H1 (cell line): ENCODE results near the gene EEF1AKMT1. TPM values are rescaled to one million over a fixed set of nuclear protein-coding genes. Genes with fewer than 3 reads are reported as not detected.

Experiments
- CTCF ChIA-PET: fragments of 300-600 bp; sonication (Branson Sonifier 250); formaldehyde crosslinking; loops from one replicate; lab custom pipeline; 2021; ENCODE audit not compliant: partially characterized antibody; lab: Charles Lee
- POLR2A ChIA-PET: fragments of 300-600 bp; sonication (Branson Sonifier 250); formaldehyde crosslinking; loops from one replicate; lab custom pipeline; 2021; ENCODE audit warnings: inconsistent platforms; ENCODE audit not compliant: partially characterized antibody; lab: Charles Lee
- DNase-seq, 2 experiments: peaks; one replicate each; pipeline versions ENCODE4 v3.0.0 to v3.0.0-alpha.2; 2010 to 2022; ENCODE audit warnings: low spot score in 2 of 2, low read depth in 1 of 2, mixed read lengths in 1 of 2
- FAIRE-seq: peaks from 2 replicates; lab custom pipeline; 2011; peaks lifted over from hg19 to GRCh38; lab: Jason Lieb, UNC
- H2AFZ ChIP-seq: 2 replicates; pipeline ENCODE4 v1.8.1; 2012; ENCODE audit warnings: low read length, inconsistent platforms
- H2AK5ac ChIP-seq: 2 replicates; pipeline ENCODE4 v1.6.1; 2013; ENCODE audit warnings: low read depth, low read length
- H2BK120ac ChIP-seq: replicated peaks from 2 replicates; pipeline ENCODE3; 2013; ENCODE audit warnings: low read depth, low read length, inconsistent platforms
- H2BK12ac ChIP-seq: 2 replicates; pipeline ENCODE4 v1.6.1; 2013; ENCODE audit warnings: low read depth, low read length
- H2BK15ac ChIP-seq: 2 replicates; pipeline ENCODE4 v1.6.1; 2013; ENCODE audit warnings: low read length
- H2BK20ac ChIP-seq: 2 replicates; pipeline ENCODE4 v1.6.1; 2013; ENCODE audit warnings: low read length
- H2BK5ac ChIP-seq: 2 replicates; pipeline ENCODE4 v1.6.1; 2013; ENCODE audit warnings: low read depth, low read length
- H3K14ac ChIP-seq: 2 replicates; pipeline ENCODE4 v1.6.1; 2013; ENCODE audit warnings: inconsistent platforms; ENCODE audit not compliant: insufficient read length
- H3K18ac ChIP-seq: 2 replicates; pipeline ENCODE4 v1.6.1; 2013; ENCODE audit warnings: low read length; ENCODE audit errors: extremely low read depth
- H3K23ac ChIP-seq: 2 replicates; pipeline ENCODE4 v1.6.1; 2013; ENCODE audit warnings: inconsistent platforms; ENCODE audit not compliant: insufficient read length
- H3K23me2 ChIP-seq: 2 replicates; pipeline ENCODE4 v1.6.1; 2013; ENCODE audit warnings: low read depth, low read length
- H3K27ac ChIP-seq: 2 replicates; pipeline ENCODE4 v1.6.1; 2011; ENCODE audit warnings: low read depth, low read length, inconsistent platforms
- H3K27me3 ChIP-seq, 4 experiments: replicated peaks in 1 of 4; 1 replicate in 1 of 4; 2 replicates in 3 of 4; pipeline versions ENCODE4 v1.6.1 to v1.8.1; 2011 to 2013; ENCODE audit warnings: low read length in 3 of 4, mild to moderate bottlenecking in 3 of 4, inconsistent platforms in 2 of 4, mixed read lengths in 2 of 4, moderate library complexity in 1 of 4; ENCODE audit not compliant: control insufficient read depth in 3 of 4, insufficient read depth in 3 of 4; ENCODE audit errors: extremely low read depth in 1 of 4
- H3K36me3 ChIP-seq, 4 experiments: 2 replicates each; pipeline versions ENCODE4 v1.6.1 to v1.8.1; 2011 to 2013; ENCODE audit warnings: mild to moderate bottlenecking in 4 of 4, low read length in 3 of 4, moderate library complexity in 2 of 4, control low read depth in 1 of 4, inconsistent platforms in 1 of 4; ENCODE audit not compliant: insufficient read depth in 4 of 4, control insufficient read depth in 2 of 4
- H3K4ac ChIP-seq: replicated peaks from 2 replicates; pipeline ENCODE3; 2013; ENCODE audit warnings: low read length, low read depth, mixed read lengths, inconsistent platforms; ENCODE audit not compliant: insufficient read length
- H3K4me1 ChIP-seq, 4 experiments: replicated peaks in 1 of 4; 1 replicate in 1 of 4; 2 replicates in 3 of 4; pipeline versions ENCODE4 v1.6.1 to v1.8.1; 2011 to 2013; ENCODE audit warnings: low read length in 3 of 4, inconsistent platforms in 2 of 4, mixed read lengths in 1 of 4; ENCODE audit not compliant: insufficient read depth in 4 of 4, control insufficient read depth in 3 of 4
- H3K4me2 ChIP-seq, 2 experiments: 2 replicates each; pipeline versions ENCODE4 v1.6.1 to v1.8.1; 2011 to 2013; ENCODE audit warnings: low read depth in 2 of 2, low read length in 2 of 2, control low read depth in 1 of 2, inconsistent platforms in 1 of 2, mild to moderate bottlenecking in 1 of 2; ENCODE audit not compliant: insufficient read depth in 1 of 2
- H3K4me3 ChIP-seq, 4 experiments: fragments of 200-600, 300-600 bp in 1 of 4; sonication (generic), shearing (Covaris generic), sonication (Bioruptor Twin) in 1 of 4; 2 replicates each; pipeline versions ENCODE4 v1.5.1 to v1.8.1; 2011 to 2016; ENCODE audit warnings: low read length in 4 of 4, low read depth in 3 of 4, control low read depth in 2 of 4, inconsistent platforms in 2 of 4, mild to moderate bottlenecking in 2 of 4, mixed read lengths in 1 of 4, moderate library complexity in 1 of 4; ENCODE audit not compliant: insufficient read depth in 2 of 4; ENCODE audit errors: extremely low read depth in 1 of 4
- H3K56ac ChIP-seq: replicated peaks from 2 replicates; pipeline ENCODE3; 2013; ENCODE audit warnings: low read depth, mild to moderate bottlenecking, mixed read lengths, low read length, inconsistent platforms; ENCODE audit not compliant: insufficient read length
- H3K79me1 ChIP-seq: 2 replicates; pipeline ENCODE4 v1.6.1; 2013; ENCODE audit warnings: low read depth, low read length, control low read depth
- H3K79me2 ChIP-seq, 2 experiments: 2 replicates each; pipeline versions ENCODE4 v1.6.1 to v1.8.1; 2012 to 2013; ENCODE audit warnings: low read length in 2 of 2, mild to moderate bottlenecking in 2 of 2, inconsistent platforms in 1 of 2; ENCODE audit not compliant: insufficient read depth in 2 of 2, control insufficient read depth in 1 of 2
- H3K9ac ChIP-seq, 4 experiments: replicated peaks in 1 of 4; 1 replicate in 1 of 4; 2 replicates in 3 of 4; pipeline versions ENCODE4 v1.6.1 to v1.8.1; 2011 to 2013; ENCODE audit warnings: low read depth in 3 of 4, low read length in 3 of 4, control low read depth in 2 of 4, mild to moderate bottlenecking in 2 of 4, moderate library complexity in 2 of 4, inconsistent platforms in 1 of 4; ENCODE audit errors: extremely low read depth in 1 of 4
- H3K9me3 ChIP-seq, 2 experiments: 2 replicates each; pipeline versions ENCODE4 v1.6.1 to v1.8.1; 2012 to 2013; ENCODE audit warnings: mild to moderate bottlenecking in 2 of 2, moderate library complexity in 2 of 2, control low read depth in 1 of 2, inconsistent platforms in 1 of 2, low read depth in 1 of 2, low read length in 1 of 2, mixed read lengths in 1 of 2; ENCODE audit not compliant: insufficient read depth in 2 of 2
- H4K20me1 ChIP-seq, 2 experiments: replicated peaks in 1 of 2; 2 replicates each; pipeline versions ENCODE3 to v1.8.1; 2011 to 2013; ENCODE audit warnings: inconsistent platforms in 2 of 2, low read length in 2 of 2, mild to moderate bottlenecking in 1 of 2; ENCODE audit not compliant: insufficient read depth in 2 of 2, control insufficient read depth in 1 of 2
- H4K5ac ChIP-seq: 2 replicates; pipeline ENCODE4 v1.6.1; 2013; ENCODE audit warnings: low read length, low read depth, mixed read lengths, inconsistent platforms; ENCODE audit not compliant: insufficient read length
- H4K8ac ChIP-seq: 2 replicates; pipeline ENCODE4 v1.8.0; 2013; ENCODE audit warnings: mild to moderate bottlenecking, moderate library complexity, low read length, inconsistent platforms; ENCODE audit not compliant: insufficient read depth; ENCODE audit errors: extremely low read depth
- H4K91ac ChIP-seq: replicated peaks from 2 replicates; pipeline ENCODE3; 2013; ENCODE audit warnings: low read length, mixed read lengths, inconsistent platforms; ENCODE audit not compliant: insufficient read length
- BACH1 ChIP-seq: IDR thresholded peaks from 2 replicates; pipeline ENCODE4 v1.6.1; 2012; ENCODE audit warnings: low read length, improper control_type of control experiment
- CREB1 ChIP-seq: IDR thresholded peaks from 2 replicates; pipeline ENCODE4 v1.6.1; 2012; ENCODE audit warnings: inconsistent platforms
- HDAC6 ChIP-seq: IDR thresholded peaks from one replicate; pipeline ENCODE4 v1.7.1; 2012; ENCODE audit warnings: low read depth, mild to moderate bottlenecking, inconsistent platforms, low read length, moderate library complexity
- POLR2A ChIP-seq, 2 experiments: IDR thresholded peaks; 1 replicate in 1 of 2; 2 replicates in 1 of 2; pipeline ENCODE4 v1.6.1; 2011; ENCODE audit warnings: low read depth in 2 of 2, low read length in 2 of 2, mild to moderate bottlenecking in 2 of 2; ENCODE audit errors: control extremely low read depth in 1 of 2
- POLR2AphosphoS5 ChIP-seq: IDR thresholded peaks from 2 replicates; pipeline ENCODE4 v1.6.1; 2011; ENCODE audit warnings: low read depth, low read length
- SIRT6 ChIP-seq: IDR thresholded peaks from one replicate; pipeline ENCODE4 v1.7.1; 2012; ENCODE audit warnings: low read length, inconsistent platforms
- ZNF274 ChIP-seq: IDR thresholded peaks from 2 replicates; pipeline ENCODE4 v1.7.0; 2012; ENCODE audit warnings: low read length, borderline replicate concordance; ENCODE audit errors: extremely low read depth
- WGBS, 2 experiments: shearing (Covaris generic) in 1 of 2; methylation state at CpG; one replicate each; pipeline versions ENCODE4 v1.1.6 to v1.1.7; 2013 to 2015; ENCODE audit warnings: low lambda C conversion rate in 2 of 2, mixed read lengths in 2 of 2, inconsistent platforms in 1 of 2, low coverage in 1 of 2, missing lambda C conversion rate in 1 of 2; ENCODE audit not compliant: insufficient replicate concordance in 2 of 2, insufficient coverage in 1 of 2, insufficient read length in 1 of 2; ENCODE audit errors: extremely low coverage in 1 of 2, missing lambda C conversion rate in 1 of 2; 5-methylcytosine and 5-hydroxymethylcytosine counted together
- polyA plus RNA-seq, 7 experiments: library from polyadenylated mRNA; depleted of rRNA in 3 of 7; stranded (reverse) in 5 of 7; unstranded in 2 of 7; fragments of >200 nt in 5 of 7; fragments of 200-250 nt in 2 of 7; gene quantifications; 1 replicate in 5 of 7; 2 replicates in 1 of 7; 4 replicates in 1 of 7; pipeline versions ENCODE4 v1.2.1 to v1.2.3, GENCODE V29; 2011 to 2013; ENCODE audit warnings: missing spikeins in 2 of 7, mixed read lengths in 2 of 7
- total RNA-seq: library from RNA; stranded (reverse); fragmentation: NEBNext Ultra II Directional; extraction: Animal tissue kit (Norgen Biotek cat#: 25700); gene quantifications from 2 replicates; pipeline ENCODE4 v1.2.1, GENCODE V29; 2021
- TF ChIP-seq, protein P1 (sequence below), 3 experiments: IDR thresholded peaks; 1 replicate in 2 of 3; 2 replicates in 1 of 3; pipeline versions ENCODE4 v1.5.1 to v1.6.1; 2011; ENCODE audit warnings: low read length in 3 of 3, mild to moderate bottlenecking in 3 of 3, inconsistent platforms in 2 of 3, low read depth in 1 of 3, moderate library complexity in 1 of 3; ENCODE audit not compliant: insufficient read depth in 1 of 3; ENCODE audit errors: control extremely low read depth in 1 of 3
- TF ChIP-seq, protein P2 (sequence below): IDR thresholded peaks from 2 replicates; pipeline ENCODE4 v1.6.1; 2012; ENCODE audit warnings: inconsistent platforms
- TF ChIP-seq, protein P3 (sequence below): IDR thresholded peaks from 2 replicates; pipeline ENCODE4 v1.6.1; 2011; ENCODE audit warnings: low read length, improper control_type of control experiment

EEF1AKMT1 gene
- total and polyA plus RNA-seq, 2 of the 8 experiments (the other 6 are each of a cell fraction or from before 2014, with no cell fraction given) = 3.1 to 4.1 TPM

DNA sequence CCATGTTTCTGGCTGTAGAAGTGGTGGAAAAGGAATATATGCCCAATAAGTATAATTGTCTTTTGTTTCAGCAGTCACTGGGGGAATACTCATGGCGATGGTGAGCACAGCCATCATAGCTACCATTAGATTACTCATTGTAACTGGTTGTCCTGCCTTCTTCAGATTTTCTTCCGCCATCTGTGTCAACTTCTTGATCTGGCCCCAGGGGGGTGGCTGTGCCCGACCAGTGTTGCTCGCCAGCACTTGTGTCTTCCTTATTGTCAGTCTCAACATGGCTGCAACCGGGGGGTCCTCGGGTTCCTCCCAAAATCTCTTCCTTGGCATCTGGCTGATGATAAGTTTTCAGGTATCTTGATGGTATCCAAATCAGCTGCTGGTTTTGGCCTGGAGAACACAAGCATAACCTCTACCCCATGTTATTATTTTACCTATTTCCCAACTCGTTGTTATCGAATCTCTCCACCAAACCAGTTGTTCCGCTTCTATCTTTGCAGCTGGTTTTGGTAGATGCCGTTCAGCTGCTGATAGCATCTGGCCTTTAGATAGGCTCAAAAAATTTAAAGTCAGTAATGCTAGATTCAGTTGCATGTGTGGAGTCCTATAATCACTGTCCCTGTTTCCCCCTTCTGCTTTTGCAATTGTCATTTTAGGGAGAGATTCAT is 93.2 kb downstream of the EEF1AKMT1 start:
- Histone ChIP-seq H3K14ac (no peak overlapping the region), H3K79me2 (no peaks in the 10 kb centered on the region), H4K5ac (no peak overlapping the region), H2AK5ac (no peak overlapping the region), H3K23ac (no peak overlapping the region), H3K27me3 (no peaks in the 10 kb centered on the region), H3K27ac (no peak overlapping the region), H3K4me1 (peaks cover 0 to 5% (median 3%) of the 10 kb centered on the region in 4 experiments; a peak in 5 of 7 replicates), H3K23me2 (no peaks in the 10 kb centered on the region), H3K56ac (no peak overlapping the region), H4K8ac (no peak overlapping the region), H4K91ac (no peak overlapping the region), H3K9me3 (no peaks in the 10 kb centered on the region), H2BK20ac (no peak overlapping the region), H3K4me2 (no peak overlapping the region), H2AFZ (no peak overlapping the region), H2BK5ac (no peak overlapping the region), H3K9ac (no peak overlapping the region), H3K79me1 (no peaks in the 10 kb centered on the region), H2BK120ac (no peak overlapping the region), H4K20me1 (no peaks in the 10 kb centered on the region), H3K4ac (no peak overlapping the region), H2BK12ac (no peak overlapping the region), H2BK15ac (no peak overlapping the region), H3K4me3 (no peak overlapping the region), H3K18ac (no peak overlapping the region), H3K36me3 (no peaks in the 10 kb centered on the region)
- FAIRE-seq (no peak), DNase-seq (no peak)
- ChIA-PET POLR2A (no interaction called here), CTCF (interaction anchor here (0.9 to 1.7 kb wide), 3 partner anchors 14 to 187 kb away, joined by 3 read pairs; partner anchors contain the start of gene IL17D)
- WGBS, 2 experiments = 83% methylated on average over 10 of the region's 10 CpGs; no CpG with 5 or more reads in 1 of the 2 experiments
- no peak for TF ChIP-seq SIRT6
- TF ChIP-seq BACH1 = no peak
- TF ChIP-seq HDAC6 = no peak
- no peak for TF ChIP-seq CREB1
- no peak for TF ChIP-seq ZNF274
- TF ChIP-seq, protein P1, sequence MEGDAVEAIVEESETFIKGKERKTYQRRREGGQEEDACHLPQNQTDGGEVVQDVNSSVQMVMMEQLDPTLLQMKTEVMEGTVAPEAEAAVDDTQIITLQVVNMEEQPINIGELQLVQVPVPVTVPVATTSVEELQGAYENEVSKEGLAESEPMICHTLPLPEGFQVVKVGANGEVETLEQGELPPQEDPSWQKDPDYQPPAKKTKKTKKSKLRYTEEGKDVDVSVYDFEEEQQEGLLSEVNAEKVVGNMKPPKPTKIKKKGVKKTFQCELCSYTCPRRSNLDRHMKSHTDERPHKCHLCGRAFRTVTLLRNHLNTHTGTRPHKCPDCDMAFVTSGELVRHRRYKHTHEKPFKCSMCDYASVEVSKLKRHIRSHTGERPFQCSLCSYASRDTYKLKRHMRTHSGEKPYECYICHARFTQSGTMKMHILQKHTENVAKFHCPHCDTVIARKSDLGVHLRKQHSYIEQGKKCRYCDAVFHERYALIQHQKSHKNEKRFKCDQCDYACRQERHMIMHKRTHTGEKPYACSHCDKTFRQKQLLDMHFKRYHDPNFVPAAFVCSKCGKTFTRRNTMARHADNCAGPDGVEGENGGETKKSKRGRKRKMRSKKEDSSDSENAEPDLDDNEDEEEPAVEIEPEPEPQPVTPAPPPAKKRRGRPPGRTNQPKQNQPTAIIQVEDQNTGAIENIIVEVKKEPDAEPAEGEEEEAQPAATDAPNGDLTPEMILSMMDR (IDR thresholded peaks at IDR 0.05; ENCODE audit: control extremely low read depth in 1 of 3, insufficient read depth in 1 of 3, low read depth in 1 of 3, low read length in 3 of 3) = no peak
- TF ChIP-seq POLR2AphosphoS5 = no peak
- TF ChIP-seq, protein P2, sequence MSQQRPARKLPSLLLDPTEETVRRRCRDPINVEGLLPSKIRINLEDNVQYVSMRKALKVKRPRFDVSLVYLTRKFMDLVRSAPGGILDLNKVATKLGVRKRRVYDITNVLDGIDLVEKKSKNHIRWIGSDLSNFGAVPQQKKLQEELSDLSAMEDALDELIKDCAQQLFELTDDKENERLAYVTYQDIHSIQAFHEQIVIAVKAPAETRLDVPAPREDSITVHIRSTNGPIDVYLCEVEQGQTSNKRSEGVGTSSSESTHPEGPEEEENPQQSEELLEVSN = no peak
- TF ChIP-seq, protein P3, sequence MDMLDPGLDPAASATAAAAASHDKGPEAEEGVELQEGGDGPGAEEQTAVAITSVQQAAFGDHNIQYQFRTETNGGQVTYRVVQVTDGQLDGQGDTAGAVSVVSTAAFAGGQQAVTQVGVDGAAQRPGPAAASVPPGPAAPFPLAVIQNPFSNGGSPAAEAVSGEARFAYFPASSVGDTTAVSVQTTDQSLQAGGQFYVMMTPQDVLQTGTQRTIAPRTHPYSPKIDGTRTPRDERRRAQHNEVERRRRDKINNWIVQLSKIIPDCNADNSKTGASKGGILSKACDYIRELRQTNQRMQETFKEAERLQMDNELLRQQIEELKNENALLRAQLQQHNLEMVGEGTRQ = no peak
- TF ChIP-seq POLR2A (IDR thresholded peaks at IDR 0.05; ENCODE audit: control extremely low read depth in 1 of 2, low read depth in 2 of 2, low read length in 2 of 2) = no peak
